HUES6 (cell line): ENCODE data around the gene ALKBH8.
"Not testable (repeated sequence)": the region's sequence is repeated elsewhere in the genome, so short reads cannot be mapped to it uniquely, and the experiment has no call there.

Experiments
- H3K27ac ChIP-seq: 2 replicates; pipeline ENCODE4 v1.7.0; 2013; ENCODE audit warnings: low read depth, mild to moderate bottlenecking, low read length, inconsistent platforms
- H3K27me3 ChIP-seq: 2 replicates; pipeline ENCODE4 v1.6.1; 2013; ENCODE audit warnings: low read length; ENCODE audit not compliant: control insufficient read depth, insufficient read depth
- H3K36me3 ChIP-seq: 2 replicates; pipeline ENCODE4 v1.6.1; 2013; ENCODE audit warnings: low read length; ENCODE audit not compliant: control insufficient read depth, insufficient read depth
- H3K4me1 ChIP-seq: 2 replicates; pipeline ENCODE4 v1.6.1; 2013; ENCODE audit warnings: low read length; ENCODE audit not compliant: control insufficient read depth, insufficient read depth
- H3K4me3 ChIP-seq: 2 replicates; pipeline ENCODE4 v1.5.1; 2013; ENCODE audit warnings: low read depth, low read length
- H3K9ac ChIP-seq: one replicate; pipeline ENCODE4 v1.6.1; 2013; ENCODE audit warnings: mild to moderate bottlenecking, low read length
- H3K9me3 ChIP-seq: 2 replicates; pipeline ENCODE4 v1.6.1; 2013; ENCODE audit warnings: low read depth, low read length; ENCODE audit not compliant: control insufficient read depth, insufficient read depth

ALKBH8 gene

DNA sequence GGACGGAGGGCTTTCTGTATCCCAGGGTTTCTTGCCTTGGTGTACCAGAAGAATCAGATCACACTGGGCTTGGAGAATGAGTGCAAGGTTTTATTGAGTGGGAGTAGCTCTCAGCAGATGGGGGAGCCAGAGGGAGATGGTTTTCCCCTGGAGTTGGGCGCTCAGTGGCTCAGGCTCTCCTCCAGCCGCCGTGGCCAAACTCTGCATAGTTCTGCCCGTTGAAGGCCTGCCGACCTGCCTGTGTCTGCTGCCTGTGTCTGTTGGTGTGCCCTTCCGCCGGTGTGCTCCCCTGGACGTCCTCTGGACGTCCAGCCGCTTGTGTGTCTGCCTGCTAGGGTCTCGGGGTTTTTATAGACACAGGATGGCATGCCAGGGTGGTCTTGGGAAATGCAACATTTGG, 4.5 kb upstream of the ALKBH8 start:
- Histone ChIP-seq H3K9ac (no peak overlapping the region), H3K4me3 (no peak overlapping the region), H3K27ac (no peak overlapping the region), H3K9me3 (no peaks in the 10 kb centered on the region), H3K4me1 (peaks cover 16% of the 10 kb centered on the region), H3K27me3 (no peaks in the 10 kb centered on the region), H3K36me3 (no peaks in the 10 kb centered on the region)

DNA sequence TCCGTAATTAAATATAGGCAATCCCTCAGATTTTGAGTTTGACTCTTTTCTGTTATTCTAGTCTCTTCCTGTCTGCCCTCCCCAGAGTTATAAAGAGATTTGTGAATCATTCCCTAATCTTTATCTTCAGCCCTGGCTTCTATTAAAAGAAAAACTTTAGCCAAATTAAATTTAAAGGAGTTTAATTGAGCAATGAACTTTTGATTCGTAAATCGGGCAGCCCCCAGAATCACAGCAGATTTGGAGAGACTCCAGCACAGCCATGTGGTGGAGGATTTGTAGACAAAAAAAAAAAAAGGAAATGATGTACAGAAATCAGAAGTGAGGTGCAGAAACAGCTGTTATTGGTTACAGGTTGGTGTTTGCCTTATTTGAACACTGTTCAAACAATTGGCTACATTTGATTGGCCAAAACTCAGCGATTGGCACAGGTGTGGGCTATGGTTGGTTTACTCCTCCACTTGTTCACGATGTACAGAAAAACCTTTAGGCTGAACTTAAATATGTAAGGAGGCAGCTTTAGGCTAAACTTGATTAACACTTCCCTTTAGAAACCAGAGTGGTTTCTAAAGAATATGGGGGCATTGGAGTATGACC, 2.3 kb upstream of the ALKBH8 start:
- Histone ChIP-seq H3K4me3 (no peak overlapping the region), H3K27ac (no peak overlapping the region), H3K9ac (no peak overlapping the region), H3K27me3 (no peaks in the 10 kb centered on the region), H3K4me1 (peaks cover 23% of the 10 kb centered on the region), H3K9me3 (no peaks in the 10 kb centered on the region), H3K36me3 (no peaks in the 10 kb centered on the region)

DNA sequence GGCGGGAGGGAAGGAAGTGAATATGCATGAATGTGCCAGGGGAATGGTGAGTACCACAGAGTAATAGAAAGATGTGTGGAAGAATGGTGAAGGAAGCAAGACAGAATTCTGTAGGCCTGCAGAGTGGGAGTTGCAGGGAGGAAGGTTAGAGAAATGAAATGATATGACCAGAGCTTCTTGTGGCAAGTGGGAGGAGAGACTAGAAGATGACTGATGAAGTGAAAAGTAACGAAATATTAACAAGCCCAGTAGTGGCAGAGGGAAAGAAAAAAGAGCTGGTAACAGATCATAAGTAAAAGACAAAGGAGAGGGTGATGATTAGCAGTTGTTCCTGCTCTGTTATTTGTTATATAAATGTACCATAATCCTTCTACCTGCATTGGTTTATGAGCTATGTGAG, 1.0 kb upstream of the ALKBH8 start:
- H3K4me1 ChIP-seq: peaks cover 23% of the 10 kb centered on the region
- no peaks in the 10 kb centered on the region for H3K36me3 ChIP-seq
- no peak overlapping the region for H3K9ac ChIP-seq
- H3K27me3 ChIP-seq: no peaks in the 10 kb centered on the region
- H3K27ac ChIP-seq: no peak overlapping the region
- H3K4me3 ChIP-seq: peak overlapping the region; percentile 95
- H3K9me3 ChIP-seq: no peaks in the 10 kb centered on the region

DNA sequence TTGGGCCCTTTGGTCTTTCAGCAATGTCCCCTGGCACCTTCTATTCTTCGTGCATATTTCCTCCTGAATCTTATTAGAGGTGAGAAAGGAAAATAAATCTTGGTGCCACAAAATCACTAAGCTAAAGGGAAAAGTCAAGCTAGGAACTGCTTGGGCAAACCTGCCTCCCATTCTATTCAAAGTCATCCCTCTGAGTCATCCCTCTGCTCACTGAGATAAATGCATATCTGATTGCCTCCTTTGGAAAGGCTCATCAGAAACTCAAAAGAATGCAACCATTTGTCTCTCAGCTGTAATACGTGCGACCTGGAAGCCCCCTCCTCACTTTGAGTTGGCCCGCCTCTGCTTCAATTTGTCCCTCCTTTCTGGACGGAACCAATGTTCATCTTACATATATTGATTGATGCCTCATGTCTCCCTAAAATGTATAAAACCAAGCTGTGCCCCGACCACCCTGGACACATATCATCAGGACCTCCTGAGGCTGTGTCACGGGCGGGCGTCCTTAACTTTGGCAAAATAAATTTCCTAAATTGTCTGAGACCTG, 493 bp upstream of the ALKBH8 start:
- peaks cover 23% of the 10 kb centered on the region for H3K4me1 ChIP-seq

DNA sequence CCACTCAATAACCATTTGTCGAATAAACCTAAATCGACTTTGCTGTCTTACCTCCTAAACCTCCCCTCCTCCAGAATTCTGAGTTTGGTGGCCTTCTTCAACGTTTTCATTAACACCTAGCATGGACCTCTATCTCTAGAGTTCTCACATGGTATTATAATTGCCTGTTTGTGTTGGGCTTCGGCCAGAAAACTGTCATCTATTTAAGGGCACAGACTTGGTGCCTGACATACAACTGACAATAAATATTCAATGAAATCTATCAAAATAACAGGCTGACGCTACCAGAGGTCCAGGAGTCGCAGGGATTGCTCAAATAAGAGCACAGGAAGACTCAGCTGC, 687 bp downstream of the ALKBH8 start:
- Histone ChIP-seq H3K4me1 (peaks cover 18% of the 10 kb centered on the region), H3K27me3 (no peaks in the 10 kb centered on the region), H3K36me3 (no peaks in the 10 kb centered on the region), H3K9me3 (no peaks in the 10 kb centered on the region), H3K27ac (no peak overlapping the region), H3K4me3 (peak overlapping the region; percentile 95), H3K9ac (peak overlapping the region; percentile 83)

More for the DNA sequence above, 493 bp upstream of the ALKBH8 start:
- Histone ChIP-seq H3K4me3 (peak overlapping the region; percentile 95), H3K9ac (peak overlapping the region; percentile 83)
- not testable (repeated sequence) for H3K9me3 ChIP-seq, H3K27ac ChIP-seq, H3K27me3 ChIP-seq, H3K36me3 ChIP-seq

DNA sequence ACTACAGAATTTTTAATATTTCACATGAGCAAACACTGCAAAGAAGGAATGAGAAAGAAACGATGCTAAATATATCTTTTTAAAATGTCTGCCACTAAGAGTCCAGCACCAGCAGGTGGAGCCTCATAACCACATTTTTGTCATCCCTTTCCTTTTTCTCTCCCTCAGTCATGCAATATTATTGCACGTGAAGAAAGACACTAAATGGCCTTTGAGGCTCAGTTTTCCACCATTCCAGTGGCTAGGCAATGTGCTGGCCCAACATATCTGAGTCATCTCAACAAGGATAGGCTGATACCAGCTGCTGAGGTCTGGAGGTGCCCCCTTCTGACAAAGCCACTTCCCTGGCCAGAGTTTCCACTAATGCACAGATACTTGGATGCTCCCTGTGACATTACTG, 1.8 kb downstream of the ALKBH8 start:
- H3K27ac ChIP-seq: no peak overlapping the region
- H3K4me3 ChIP-seq: no peak overlapping the region; the same call in 1 of the 2 replicates
- peaks cover 2% of the 10 kb centered on the region; the same call in 1 of the 2 replicates for H3K36me3 ChIP-seq
- no peaks in the 10 kb centered on the region for H3K27me3 ChIP-seq
- H3K4me1 ChIP-seq: peaks cover 17% of the 10 kb centered on the region
- H3K9me3 ChIP-seq: no peaks in the 10 kb centered on the region
- no peak overlapping the region for H3K9ac ChIP-seq

DNA sequence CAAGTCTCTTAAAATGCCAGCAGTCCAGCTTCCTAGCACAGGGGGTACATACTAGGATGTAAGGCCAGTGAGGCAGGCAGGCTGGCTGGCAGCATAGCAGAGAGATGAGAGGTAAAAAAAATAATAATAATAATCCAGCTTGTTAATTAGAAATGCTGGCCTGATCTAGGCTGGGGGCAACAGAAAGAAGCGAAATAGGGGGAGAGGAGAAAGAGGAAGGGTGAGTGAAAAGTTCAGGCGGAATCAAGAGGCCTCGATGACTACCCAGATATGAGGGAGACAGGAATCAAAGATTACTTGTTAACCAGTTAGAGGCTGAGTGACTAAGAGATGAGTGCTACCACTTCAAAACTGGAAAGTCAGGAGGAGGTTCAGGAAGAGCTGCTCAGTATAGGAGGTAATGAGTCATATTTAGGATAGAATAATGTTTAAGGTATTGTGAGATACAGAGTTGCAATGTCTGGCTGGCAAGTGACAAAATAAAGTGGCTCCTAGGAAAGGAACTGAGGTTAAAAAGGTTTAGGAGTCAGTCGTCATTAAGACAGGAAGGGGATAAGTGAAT, 2.8 kb downstream of the ALKBH8 start:
- no peak overlapping the region for H3K4me3 ChIP-seq
- no peak overlapping the region for H3K27ac ChIP-seq
- H3K4me1 ChIP-seq: peaks cover 17% of the 10 kb centered on the region
- no peak overlapping the region for H3K9ac ChIP-seq
- H3K27me3 ChIP-seq: no peaks in the 10 kb centered on the region
- H3K36me3 ChIP-seq: peaks cover 5% of the 10 kb centered on the region
- no peaks in the 10 kb centered on the region for H3K9me3 ChIP-seq

DNA sequence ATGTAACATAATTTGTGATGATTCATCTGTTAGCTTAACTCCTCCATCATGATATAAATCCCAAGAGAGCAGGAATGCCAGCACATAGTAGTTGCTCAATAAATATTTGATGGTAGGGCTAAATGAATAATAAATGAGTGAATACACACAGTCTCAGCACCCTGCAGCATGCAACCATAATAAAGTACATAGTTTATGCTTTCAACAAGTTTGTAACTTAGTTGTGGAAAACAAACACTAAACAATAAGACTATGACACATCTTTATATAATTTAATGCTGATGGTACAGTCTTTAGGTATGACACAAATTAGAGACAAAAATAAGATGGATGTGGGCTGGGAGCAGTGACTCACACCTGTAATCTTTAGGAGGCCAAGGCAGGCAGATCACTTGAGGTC, 3.8 kb downstream of the ALKBH8 start:
- H3K27ac ChIP-seq: no peak overlapping the region
- peaks cover 15% of the 10 kb centered on the region for H3K4me1 ChIP-seq
- no peaks in the 10 kb centered on the region for H3K27me3 ChIP-seq
- H3K4me3 ChIP-seq: no peak overlapping the region
- peaks cover 5% of the 10 kb centered on the region for H3K36me3 ChIP-seq
- H3K9ac ChIP-seq: no peak overlapping the region
- H3K9me3 ChIP-seq: no peaks in the 10 kb centered on the region

DNA sequence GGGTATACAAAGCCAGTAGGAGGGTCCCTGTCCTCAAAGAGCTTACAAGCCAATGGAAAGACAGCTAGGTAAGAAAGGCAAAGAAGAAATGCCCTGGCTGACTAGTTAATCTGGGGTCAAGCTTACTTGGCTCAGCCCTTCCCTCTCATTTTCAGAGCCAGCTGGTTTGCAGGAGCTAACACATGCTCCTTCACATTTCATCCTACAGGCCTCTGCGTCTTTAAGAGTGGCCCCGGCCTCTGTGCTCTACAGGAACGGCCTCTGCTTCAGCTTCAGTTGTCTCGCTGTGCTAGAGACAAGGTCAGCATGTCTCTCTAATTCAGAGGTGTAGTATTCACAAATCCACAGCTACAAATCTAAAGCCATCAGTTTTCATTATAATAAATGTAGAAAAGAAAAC, 15.2 kb downstream of the ALKBH8 start:
- H3K9me3 ChIP-seq: no peaks in the 10 kb centered on the region
- no peak overlapping the region for H3K27ac ChIP-seq
- no peak overlapping the region for H3K4me3 ChIP-seq
- peaks cover 24% of the 10 kb centered on the region; the same call in 1 of the 2 replicates for H3K36me3 ChIP-seq
- H3K9ac ChIP-seq: no peak overlapping the region
- H3K4me1 ChIP-seq: no peaks in the 10 kb centered on the region
- H3K27me3 ChIP-seq: no peaks in the 10 kb centered on the region

DNA sequence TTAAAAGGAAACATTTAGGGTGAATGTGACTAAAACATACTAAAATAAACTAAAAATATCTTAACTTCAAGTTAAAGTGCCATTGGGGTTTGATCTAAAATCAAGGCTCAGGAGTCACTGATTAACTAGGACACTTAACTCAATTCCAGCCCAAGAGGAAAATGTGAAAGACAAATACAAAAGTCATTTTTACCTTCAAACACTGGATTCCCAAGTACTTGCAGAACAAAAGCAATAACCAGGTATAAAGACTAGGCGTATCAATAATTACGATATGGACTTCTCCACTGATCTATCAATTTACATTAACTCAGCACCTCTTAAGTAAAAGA, 15.6 kb downstream of the ALKBH8 start:
- no peaks in the 10 kb centered on the region for H3K4me1 ChIP-seq
- H3K4me3 ChIP-seq: no peak overlapping the region
- H3K27me3 ChIP-seq: no peaks in the 10 kb centered on the region
- H3K27ac ChIP-seq: no peak overlapping the region
- H3K36me3 ChIP-seq: peaks cover 24% of the 10 kb centered on the region; the same call in 1 of the 2 replicates
- no peak overlapping the region for H3K9ac ChIP-seq
- no peaks in the 10 kb centered on the region for H3K9me3 ChIP-seq

DNA sequence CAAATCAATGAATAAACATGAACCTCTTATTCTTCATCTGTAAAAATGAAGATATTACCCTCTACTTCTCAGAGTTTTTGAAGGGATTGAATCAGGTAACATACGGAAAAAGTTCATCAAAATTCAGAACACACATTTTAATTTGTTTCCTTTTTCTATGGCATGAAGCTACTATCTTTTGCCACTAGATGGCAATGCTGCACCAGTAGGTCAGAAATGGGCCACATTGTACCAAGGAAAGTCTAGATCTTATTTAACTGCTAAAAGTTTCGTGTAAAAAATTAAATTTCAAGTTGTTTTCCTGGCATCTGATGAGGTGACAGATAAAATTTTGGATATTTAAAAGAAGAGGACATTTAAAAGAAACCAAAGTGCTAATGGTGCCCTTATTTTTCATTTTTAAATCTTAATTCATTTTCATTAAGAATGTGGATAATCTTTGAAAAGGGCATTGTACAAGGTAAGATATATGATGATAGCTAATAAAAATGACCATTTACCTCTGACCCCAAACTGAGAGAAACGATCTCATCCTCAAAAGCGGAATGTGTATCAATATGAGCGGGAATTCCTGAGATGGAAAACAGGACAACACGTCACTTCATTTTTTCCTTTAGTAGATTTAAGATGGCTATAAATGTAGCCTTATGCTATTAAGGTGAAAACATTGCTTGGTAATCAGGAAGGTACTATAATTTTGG, 16.1 kb downstream of the ALKBH8 start:
- Histone ChIP-seq H3K4me3 (no peak overlapping the region), H3K9ac (no peak overlapping the region), H3K36me3 (peaks cover 24% of the 10 kb centered on the region; the same call in 1 of the 2 replicates), H3K27ac (no peak overlapping the region), H3K9me3 (no peaks in the 10 kb centered on the region), H3K4me1 (no peaks in the 10 kb centered on the region), H3K27me3 (no peaks in the 10 kb centered on the region)
